HCT116 (cell line): ENCODE measurements around the gene YPEL3. TPM values are rescaled to one million over a fixed set of nuclear protein-coding genes. Genes with fewer than 3 reads are reported as not detected.

Experiments
- ATAC-seq: fragments of 200-7000 bp; cut with Tn5 transposase; 2 replicates; pipeline ENCODE4 v1.9.1; 2020; ENCODE audit warnings: mild to moderate bottlenecking, moderate library complexity
- BruUV-seq: library from RNA; stranded (reverse); fragments of 400-500 nt; replicated peaks from 2 replicates; lab custom pipeline; 2021; lab: Mats Ljungman, UMichigan
- CTCF ChIA-PET: fragments of 300-600 bp; sonication (Branson Sonifier 250); formaldehyde crosslinking; loops from one replicate; lab custom pipeline; 2021; ENCODE audit warnings: antibody characterized with exemption; lab: Charles Lee
- POLR2A ChIA-PET: fragments of 300-600, 350-600 bp; sonication (Branson Sonifier 250); formaldehyde crosslinking; loops from one replicate; lab custom pipeline; 2021; ENCODE audit warnings: antibody characterized with exemption; lab: Charles Lee
- RAD21 ChIA-PET, 2 experiments: fragments of 300-600 bp; sonication (Branson Sonifier 250); formaldehyde crosslinking; loops; one replicate each; lab custom pipeline; 2023; ENCODE audit warnings: low total read pairs in 2 of 2; ENCODE audit not compliant: uncharacterized antibody in 2 of 2, unreplicated experiment in 2 of 2, low non-redundant PET in 1 of 2; lab: Charles Lee
- DNase-seq: peaks from one replicate; pipeline ENCODE4 v3.0.0-alpha.2; 2010; ENCODE audit warnings: low read depth, low spot score
- H2AFZ ChIP-seq: fragments of 200-600 bp; shearing (Covaris generic), sonication (generic); 2 replicates; pipeline ENCODE4 v1.6.1; 2017; ENCODE audit warnings: low read depth, mixed run types, mixed read lengths, antibody characterized with exemption, low read length; ENCODE audit not compliant: poor library complexity, severe bottlenecking
- H3K27ac ChIP-seq: 2 replicates; pipeline ENCODE4 v1.5.1; 2012; ENCODE audit warnings: low read depth, low read length
- H3K27me3 ChIP-seq: fragments of 200-600 bp; sonication (generic); 2 replicates; pipeline ENCODE4 v1.6.1; 2016; ENCODE audit warnings: mixed run types, low read length, mixed read lengths; ENCODE audit not compliant: insufficient read depth
- H3K36me3 ChIP-seq, 2 experiments: fragments of 200-500 bp in 1 of 2; fragments of 200-600 bp in 1 of 2; sonication (Bioruptor generic) in 1 of 2; sonication (generic) in 1 of 2; 2 replicates each; pipeline versions ENCODE4 v1.5.1 to v1.6.1; 2014 to 2016; ENCODE audit warnings: low read length in 2 of 2, inconsistent platforms in 1 of 2, mixed read lengths in 1 of 2, mixed run types in 1 of 2; ENCODE audit not compliant: insufficient read depth in 2 of 2, control insufficient read depth in 1 of 2
- H3K4me1 ChIP-seq, 2 experiments: fragments of 200-600 bp in 1 of 2; sonication (generic) in 1 of 2; 2 replicates each; pipeline versions ENCODE4 v1.5.1 to v1.6.1; 2012 to 2017; ENCODE audit warnings: low read length in 2 of 2, inconsistent platforms in 1 of 2, mild to moderate bottlenecking in 1 of 2, mixed read lengths in 1 of 2, mixed run types in 1 of 2, moderate library complexity in 1 of 2; ENCODE audit not compliant: insufficient read depth in 2 of 2, control insufficient read depth in 1 of 2
- H3K4me2 ChIP-seq: fragments of 200-600 bp; sonication (generic); 2 replicates; pipeline ENCODE4 v1.6.1; 2017; ENCODE audit warnings: mixed run types, low read length, mixed read lengths
- H3K4me3 ChIP-seq, 2 experiments: fragments of 200-600 bp in 1 of 2; sonication (generic) in 1 of 2; replicated peaks in 1 of 2; 2 replicates each; pipeline ENCODE4 v1.5.1; 2011 to 2016; ENCODE audit warnings: low read length in 2 of 2, control low read depth in 1 of 2, low read depth in 1 of 2, mild to moderate bottlenecking in 1 of 2, mixed read lengths in 1 of 2, mixed run types in 1 of 2
- H3K79me2 ChIP-seq: fragments of 200-600 bp; sonication (generic); 2 replicates; pipeline ENCODE4 v1.6.1; 2017; ENCODE audit warnings: mild to moderate bottlenecking, mixed run types, low read length, moderate library complexity, mixed read lengths; ENCODE audit not compliant: insufficient read depth
- H3K9ac ChIP-seq: fragments of 200-600 bp; sonication (generic); 2 replicates; pipeline ENCODE4 v1.6.1; 2016; ENCODE audit warnings: low read length, mixed read lengths
- H3K9me2 ChIP-seq: fragments of 200-600 bp; sonication (generic), shearing (Covaris generic); 2 replicates; pipeline ENCODE4 v1.6.1; 2017; ENCODE audit warnings: mixed run types, mild to moderate bottlenecking, moderate library complexity; ENCODE audit not compliant: insufficient read depth
- H3K9me3 ChIP-seq, 2 experiments: fragments of 200-500 bp in 1 of 2; fragments of 200-600 bp in 1 of 2; sonication (Bioruptor generic) in 1 of 2; sonication (generic) in 1 of 2; 2 replicates each; pipeline ENCODE4 v1.6.1; 2014 to 2017; ENCODE audit warnings: low read length in 2 of 2, mixed read lengths in 2 of 2, inconsistent platforms in 1 of 2, low read depth in 1 of 2, mild to moderate bottlenecking in 1 of 2, mixed run types in 1 of 2, moderate library complexity in 1 of 2; ENCODE audit not compliant: control insufficient read depth in 1 of 2, insufficient read depth in 1 of 2
- H4K20me1 ChIP-seq: fragments of 200-600 bp; sonication (generic), shearing (Covaris generic); 2 replicates; pipeline ENCODE4 v1.6.1; 2017; ENCODE audit warnings: mixed run types, mild to moderate bottlenecking, moderate library complexity; ENCODE audit not compliant: insufficient read depth
- ATF3 ChIP-seq: IDR thresholded peaks from 2 replicates; pipeline ENCODE4 v1.6.1; 2012
- CEBPB ChIP-seq: IDR thresholded peaks from 2 replicates; pipeline ENCODE4 v1.6.1; 2012; ENCODE audit warnings: low read depth
- CTCF ChIP-seq, 3 experiments: fragments of 200-600 bp in 1 of 3; sonication (generic) in 1 of 3; IDR thresholded peaks in 2 of 3; conservative IDR thresholded peaks in 1 of 3; 2 replicates each; pipeline ENCODE4 v1.5.1; 2012 to 2017; ENCODE audit warnings: low read depth in 2 of 3, low read length in 2 of 3, antibody characterized with exemption in 1 of 3, borderline replicate concordance in 1 of 3, control low read depth in 1 of 3, mild to moderate bottlenecking in 1 of 3, mixed read lengths in 1 of 3, mixed run types in 1 of 3, moderate library complexity in 1 of 3; ENCODE audit not compliant: insufficient read depth in 1 of 3
- EZH2 ChIP-seq: fragments of 200-600 bp; sonication (generic); IDR thresholded peaks from 2 replicates; pipeline ENCODE4 v1.6.1; 2017; ENCODE audit warnings: antibody characterized with exemption, mixed run types
- EZH2phosphoT487 ChIP-seq: fragments of 200-600 bp; IDR thresholded peaks from 2 replicates; pipeline ENCODE4 v1.6.1; 2018; ENCODE audit warnings: antibody characterized with exemption, borderline replicate concordance
- RAD21 ChIP-seq: IDR thresholded peaks from 2 replicates; pipeline ENCODE4 v1.6.1; 2012; ENCODE audit warnings: low read depth, mild to moderate bottlenecking
- SRF ChIP-seq: IDR thresholded peaks from 2 replicates; pipeline ENCODE4 v1.6.1; 2012; ENCODE audit warnings: low read depth
- YY1 ChIP-seq: IDR thresholded peaks from 2 replicates; pipeline ENCODE4 v1.6.1; 2011; ENCODE audit warnings: low read length, low read depth, moderate library complexity, mild to moderate bottlenecking; ENCODE audit not compliant: insufficient replicate concordance; ENCODE audit errors: extremely low read depth
- ZFX ChIP-seq: fragments of 450-650 bp; IDR thresholded peaks from 2 replicates; pipeline ENCODE4 v1.6.1; 2017
- intact Hi-C: fragments of 100-400 bp; cut with micrococcal nuclease; formaldehyde crosslinking; loops from 2 replicates; pipeline ENCODE4 v1.10.0; 2022
- total RNA-seq: library from RNA; stranded (reverse); gene quantifications from one replicate; pipeline ENCODE4 v1.2.1, GENCODE V29; 2021; ENCODE audit not compliant: unreplicated experiment

Gene YPEL3
- total RNA-seq, 1 experiment from 2014 or later: 10.9 TPM

DNA sequence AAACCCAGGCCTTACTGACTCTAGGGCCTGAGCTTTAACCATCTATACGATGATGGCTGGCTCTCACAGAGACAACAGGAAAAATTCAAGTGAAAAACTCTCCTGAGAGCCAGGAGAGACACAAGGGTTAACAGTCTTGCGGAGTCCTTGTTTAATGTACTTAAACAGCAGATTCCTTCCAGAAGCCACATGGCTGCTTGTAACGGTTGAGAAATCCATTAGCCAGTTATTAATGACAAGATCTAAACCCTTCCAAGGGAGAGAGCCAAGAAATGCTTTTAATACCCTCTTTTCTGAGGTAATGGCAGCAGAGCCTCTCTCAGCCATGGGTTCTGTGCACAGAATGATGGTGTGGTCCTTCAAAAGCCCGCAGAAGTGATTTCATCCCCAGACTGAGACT lies 35.7 kb downstream of the YPEL3 start:
- Histone ChIP-seq H3K4me1 (peaks cover 17 to 28% of the 10 kb centered on the region in 2 experiments), H3K79me2 (peaks cover 7% of the 10 kb centered on the region; the same call in 1 of the 2 replicates), H4K20me1 (no peaks in the 10 kb centered on the region), H3K9ac (no peak overlapping the region), H3K27me3 (no peaks in the 10 kb centered on the region), H3K9me3 (no peaks in the 10 kb centered on the region), H3K27ac (no peak overlapping the region; the same call in 1 of the 2 replicates), H3K4me3 (no peak overlapping the region), H3K9me2 (no peaks in the 10 kb centered on the region), H3K4me2 (no peak overlapping the region), H2AFZ (no peak overlapping the region), H3K36me3 (0 out of 4 replicates have a peak, but pooled peaks cover 0 to 3% of the 10 kb centered on the region in 2 experiments)
- BruUV-seq: no TSS peak
- ChIA-PET RAD21 (no interaction called here), CTCF (no interaction called here), POLR2A (no interaction called here)
- ATAC-seq: no peak
- TF ChIP-seq ATF3: no peak
- no peak for TF ChIP-seq CEBPB
- no peak for TF ChIP-seq ZFX
- no peak for TF ChIP-seq EZH2
- no peak for TF ChIP-seq YY1
- TF ChIP-seq SRF: no peak
- no peak for TF ChIP-seq EZH2phosphoT487
- no peak for DNase-seq
- intact Hi-C loops: no loop called here

DNA sequence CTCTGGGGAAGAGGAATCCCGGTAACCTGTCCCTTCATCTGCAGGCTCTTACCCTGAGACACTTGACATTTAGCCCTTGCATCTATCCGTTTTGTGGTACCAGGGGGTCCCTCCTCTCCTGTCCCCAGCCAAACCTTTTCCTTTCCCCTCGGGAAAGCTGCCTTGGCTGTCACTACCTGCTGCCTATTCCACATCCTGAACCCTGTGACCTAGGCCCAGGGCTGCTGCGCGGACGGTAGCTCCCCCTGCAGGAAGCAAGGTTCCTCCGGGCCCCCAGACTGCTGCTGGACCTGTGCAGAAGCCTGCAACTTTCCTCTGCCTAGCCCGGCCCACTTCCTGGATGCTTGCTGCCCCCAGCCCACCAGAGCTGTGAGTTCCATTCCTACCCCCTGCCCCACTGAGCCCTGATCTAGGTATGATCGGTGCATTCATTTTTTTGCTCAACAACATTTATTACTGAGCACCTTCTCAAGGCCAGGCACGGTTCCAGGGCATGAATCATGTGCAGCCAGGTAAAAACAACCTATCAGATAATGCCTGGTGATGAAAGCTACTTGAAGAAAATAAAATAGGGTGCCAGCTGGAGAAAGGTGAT lies 41.0 kb downstream of the YPEL3 start:
- ChIA-PET CTCF (interaction anchor here (0.8 to 1.9 kb wide), 4 partner anchors 9 to 355 kb away, joined by 3 to 10 read pairs (median 6); partner anchors contain the start of genes ALDOA and TBX6), RAD21 (no interaction called here), POLR2A (interaction anchor here (2.6 kb wide), 1 partner anchor 10 kb away, joined by 11 read pairs; the partner anchor contains the start of gene ALDOA)
- TF ChIP-seq CTCF (IDR thresholded peaks at IDR 0.05 in 2 of 3, conservative IDR thresholded peaks at IDR 0.05 in 1 of 3; ENCODE audit: borderline replicate concordance in 1 of 3, insufficient read depth in 1 of 3, low read depth in 2 of 3, low read length in 2 of 3) (peak; percentile 27 to 84 (median 71); a peak in 5 of 6 replicates), RAD21 (peak; percentile 42), YY1 (no peak)
- Histone ChIP-seq H4K20me1 (no peaks in the 10 kb centered on the region), H3K4me1 (peaks cover 6 to 36% of the 10 kb centered on the region in 2 experiments; a peak in 2 of 4 replicates), H3K79me2 (peaks cover 7% of the 10 kb centered on the region), H3K9ac (no peak overlapping the region), H2AFZ (no peak overlapping the region), H3K27ac (0 out of 2 replicates have a peak overlapping the region, but pooled peaks have one; percentile 7), H3K9me3 (no peaks in the 10 kb centered on the region), H3K4me2 (peak overlapping the region; percentile 100), H3K36me3 (0 out of 4 replicates have a peak, but pooled peaks cover 0 to 3% of the 10 kb centered on the region in 2 experiments), H3K9me2 (no peaks in the 10 kb centered on the region), H3K27me3 (no peaks in the 10 kb centered on the region), H3K4me3 (no peak overlapping the region)
- ATAC-seq: peak; percentile 68
- intact Hi-C loops: no loop called here
- BruUV-seq: no TSS peak
- DNase-seq: no peak
